ENCODE results near the gene MFAP3L.
"Not testable (repeated sequence)": the region's sequence is repeated elsewhere in the genome, so short reads cannot be mapped to it uniquely, and the experiment has no call there.

The MFAP3L gene

GRCh38 chr4:170046156-170046555, 20.0 kb upstream of the MFAP3L start:
- H3K79me2 ChIP-seq (ENCODE audit: control insufficient read depth, insufficient read depth, low read length, unreplicated experiment); H2AFZ ChIP-seq (ENCODE audit: low read length, unreplicated experiment); H3K4me3 ChIP-seq (ENCODE audit: low read depth, low read length); H3K4me1 ChIP-seq (ENCODE audit: control insufficient read depth, insufficient read depth, low read length, unreplicated experiment); H3K36me3 ChIP-seq (ENCODE audit: insufficient read depth, low read length); H3K27me3 ChIP-seq (ENCODE audit: insufficient read depth, low read length); H3K27ac ChIP-seq (ENCODE audit: low read depth, low read length): not testable (repeated sequence)

GRCh38 chr4:170040031-170040680, 14.0 kb upstream of the MFAP3L start:
- Histone ChIP-seq H3K27ac (ENCODE audit: low read depth, low read length) (no peak overlapping the region), H3K36me3 (ENCODE audit: insufficient read depth, low read length) (no peaks in the 10 kb centered on the region), H3K27me3 (ENCODE audit: insufficient read depth, low read length) (peaks cover 7% of the 10 kb centered on the region), H3K79me2 (ENCODE audit: control insufficient read depth, insufficient read depth, low read length, unreplicated experiment) (no peaks in the 10 kb centered on the region), H3K4me1 (ENCODE audit: control insufficient read depth, insufficient read depth, low read length, unreplicated experiment) (no peaks in the 10 kb centered on the region), H3K4me3 (ENCODE audit: low read depth, low read length) (no peak overlapping the region), H2AFZ (ENCODE audit: low read length, unreplicated experiment) (no peak overlapping the region)

- Histone ChIP-seq H3K4me3 (ENCODE audit: low read depth, low read length) (no peak overlapping the region), H3K79me2 (ENCODE audit: control insufficient read depth, insufficient read depth, low read length, unreplicated experiment) (no peaks in the 10 kb centered on the region), H3K27me3 (ENCODE audit: insufficient read depth, low read length) (peaks cover 10% of the 10 kb centered on the region), H3K27ac (ENCODE audit: low read depth, low read length) (no peak overlapping the region), H2AFZ (ENCODE audit: low read length, unreplicated experiment) (no peak overlapping the region), H3K36me3 (ENCODE audit: insufficient read depth, low read length) (no peaks in the 10 kb centered on the region), H3K4me1 (ENCODE audit: control insufficient read depth, insufficient read depth, low read length, unreplicated experiment) (no peaks in the 10 kb centered on the region)
These were observed 12.6 kb upstream of the MFAP3L start for GRCh38 chr4:170038769-170039168.

- H3K4me1 ChIP-seq (ENCODE audit: control insufficient read depth, insufficient read depth, low read length, unreplicated experiment), result no peaks in the 10 kb centered on the region
- no peaks in the 10 kb centered on the region for H3K79me2 ChIP-seq (ENCODE audit: control insufficient read depth, insufficient read depth, low read length, unreplicated experiment)
- H3K27ac ChIP-seq (ENCODE audit: low read depth, low read length), result no peak overlapping the region
- H3K36me3 ChIP-seq (ENCODE audit: insufficient read depth, low read length), result no peaks in the 10 kb centered on the region
- H3K4me3 ChIP-seq (ENCODE audit: low read depth, low read length), result no peak overlapping the region
- H2AFZ ChIP-seq (ENCODE audit: low read length, unreplicated experiment), result no peak overlapping the region
- H3K27me3 ChIP-seq (ENCODE audit: insufficient read depth, low read length), result peaks cover 12% of the 10 kb centered on the region
These were observed 12.0 kb upstream of the MFAP3L start for GRCh38 chr4:170038232-170038631.

GRCh38 chr4:170037481-170037880, 11.3 kb upstream of the MFAP3L start:
- Histone ChIP-seq H3K36me3 (ENCODE audit: insufficient read depth, low read length) (no peaks in the 10 kb centered on the region), H3K79me2 (ENCODE audit: control insufficient read depth, insufficient read depth, low read length, unreplicated experiment) (no peaks in the 10 kb centered on the region), H3K4me3 (ENCODE audit: low read depth, low read length) (no peak overlapping the region), H3K4me1 (ENCODE audit: control insufficient read depth, insufficient read depth, low read length, unreplicated experiment) (no peaks in the 10 kb centered on the region), H3K27me3 (ENCODE audit: insufficient read depth, low read length) (peaks cover 12% of the 10 kb centered on the region), H2AFZ (ENCODE audit: low read length, unreplicated experiment) (no peak overlapping the region), H3K27ac (ENCODE audit: low read depth, low read length) (no peak overlapping the region)

- no peaks in the 10 kb centered on the region for H3K36me3 ChIP-seq (ENCODE audit: insufficient read depth, low read length)
- H2AFZ ChIP-seq (ENCODE audit: low read length, unreplicated experiment), result no peak overlapping the region
- no peaks in the 10 kb centered on the region for H3K79me2 ChIP-seq (ENCODE audit: control insufficient read depth, insufficient read depth, low read length, unreplicated experiment)
- H3K4me3 ChIP-seq (ENCODE audit: low read depth, low read length), result no peak overlapping the region
- no peak overlapping the region for H3K27ac ChIP-seq (ENCODE audit: low read depth, low read length)
- H3K4me1 ChIP-seq (ENCODE audit: control insufficient read depth, insufficient read depth, low read length, unreplicated experiment), result no peaks in the 10 kb centered on the region
- peaks cover 12% of the 10 kb centered on the region for H3K27me3 ChIP-seq (ENCODE audit: insufficient read depth, low read length)
These were observed 9.7 kb upstream of the MFAP3L start for GRCh38 chr4:170035845-170036244.

- Histone ChIP-seq H3K4me3 (ENCODE audit: low read depth, low read length) (no peak overlapping the region), H3K79me2 (ENCODE audit: control insufficient read depth, insufficient read depth, low read length, unreplicated experiment) (no peaks in the 10 kb centered on the region), H3K27me3 (ENCODE audit: insufficient read depth, low read length) (peaks cover 6% of the 10 kb centered on the region; the same call in 1 of the 2 replicates), H3K4me1 (ENCODE audit: control insufficient read depth, insufficient read depth, low read length, unreplicated experiment) (no peaks in the 10 kb centered on the region), H2AFZ (ENCODE audit: low read length, unreplicated experiment) (no peak overlapping the region), H3K27ac (ENCODE audit: low read depth, low read length) (no peak overlapping the region), H3K36me3 (ENCODE audit: insufficient read depth, low read length) (no peaks in the 10 kb centered on the region)
These were observed 9.0 kb upstream of the MFAP3L start for GRCh38 chr4:170035231-170035630.

- Histone ChIP-seq H3K4me3 (ENCODE audit: low read depth, low read length) (no peak overlapping the region), H3K27ac (ENCODE audit: low read depth, low read length) (no peak overlapping the region), H3K36me3 (ENCODE audit: insufficient read depth, low read length) (no peaks in the 10 kb centered on the region), H3K27me3 (ENCODE audit: insufficient read depth, low read length) (0 out of 2 replicates have a peak, but pooled peaks cover 4% of the 10 kb centered on the region), H3K79me2 (ENCODE audit: control insufficient read depth, insufficient read depth, low read length, unreplicated experiment) (no peaks in the 10 kb centered on the region), H2AFZ (ENCODE audit: low read length, unreplicated experiment) (no peak overlapping the region), H3K4me1 (ENCODE audit: control insufficient read depth, insufficient read depth, low read length, unreplicated experiment) (no peaks in the 10 kb centered on the region)
These were observed 7.8 kb upstream of the MFAP3L start for GRCh38 chr4:170033999-170034398.

GRCh38 chr4:170030121-170030520, 3.9 kb upstream of the MFAP3L start:
- H3K4me3 ChIP-seq (ENCODE audit: low read depth, low read length), result no peak overlapping the region
- H3K27me3 ChIP-seq (ENCODE audit: insufficient read depth, low read length), result 0 out of 2 replicates have a peak, but pooled peaks cover 4% of the 10 kb centered on the region
- no peaks in the 10 kb centered on the region for H3K36me3 ChIP-seq (ENCODE audit: insufficient read depth, low read length)
- H3K27ac ChIP-seq (ENCODE audit: low read depth, low read length), result no peak overlapping the region
- H3K4me1 ChIP-seq (ENCODE audit: control insufficient read depth, insufficient read depth, low read length, unreplicated experiment), result no peaks in the 10 kb centered on the region
- H2AFZ ChIP-seq (ENCODE audit: low read length, unreplicated experiment), result no peak overlapping the region
- H3K79me2 ChIP-seq (ENCODE audit: control insufficient read depth, insufficient read depth, low read length, unreplicated experiment), result no peaks in the 10 kb centered on the region

- Histone ChIP-seq H2AFZ (ENCODE audit: low read length, unreplicated experiment) (peak overlapping the region; percentile 49), H3K27me3 (ENCODE audit: insufficient read depth, low read length) (no peaks in the 10 kb centered on the region), H3K4me3 (ENCODE audit: low read depth, low read length) (peak overlapping the region; percentile 96), H3K79me2 (ENCODE audit: control insufficient read depth, insufficient read depth, low read length, unreplicated experiment) (no peaks in the 10 kb centered on the region), H3K27ac (ENCODE audit: low read depth, low read length) (peak overlapping the region; percentile 59), H3K4me1 (ENCODE audit: control insufficient read depth, insufficient read depth, low read length, unreplicated experiment) (no peaks in the 10 kb centered on the region), H3K36me3 (ENCODE audit: insufficient read depth, low read length) (no peaks in the 10 kb centered on the region)
These were observed 1.1 kb upstream of the MFAP3L start for GRCh38 chr4:170027181-170027829.
